ENCODE results near the gene DTX2.
"Not testable (repeated sequence)": the region's sequence is repeated elsewhere in the genome, so short reads cannot be mapped to it uniquely, and the experiment has no call there.

DTX2 gene

GRCh38 chr7:76531643-76532042 is 70.1 kb downstream of the DTX2 start:
- H3K36me3 ChIP-seq (ENCODE audit: control insufficient read depth, low read depth, low read length); H3K4me1 ChIP-seq (ENCODE audit: control insufficient read depth, low read depth, low read length): not testable (repeated sequence)

GRCh38 chr7:76543197-76543596 is 81.7 kb downstream of the DTX2 start, which contains the start of gene SPDYE16:
Gene SPDYE16, minus strand, starts transcription at chr7:76543297. Its CDS starts 1,838 bp downstream, at chr7:76541459.
- not testable (repeated sequence) for H3K36me3 ChIP-seq (ENCODE audit: control insufficient read depth, low read depth, low read length); H3K27ac ChIP-seq (ENCODE audit: low read length); H3K9me3 ChIP-seq (ENCODE audit: control insufficient read depth, low read depth, low read length); H3K4me1 ChIP-seq (ENCODE audit: control insufficient read depth, low read depth, low read length); H3K27me3 ChIP-seq (ENCODE audit: control insufficient read depth, insufficient read depth, low read length); H3K4me3 ChIP-seq (ENCODE audit: low read length); H3K9ac ChIP-seq (ENCODE audit: low read length)

More at GRCh38 chr7:76531643-76532042, 70.1 kb downstream of the DTX2 start:
- not testable (repeated sequence) for H3K9me3 ChIP-seq (ENCODE audit: control insufficient read depth, low read depth, low read length); H3K27ac ChIP-seq (ENCODE audit: low read length); H3K4me3 ChIP-seq (ENCODE audit: low read length); H3K9ac ChIP-seq (ENCODE audit: low read length); H3K27me3 ChIP-seq (ENCODE audit: control insufficient read depth, insufficient read depth, low read length)

- H3K36me3 ChIP-seq (ENCODE audit: control insufficient read depth, low read depth, low read length); H3K4me1 ChIP-seq (ENCODE audit: control insufficient read depth, low read depth, low read length); H3K9me3 ChIP-seq (ENCODE audit: control insufficient read depth, low read depth, low read length); H3K27ac ChIP-seq (ENCODE audit: low read length); H3K27me3 ChIP-seq (ENCODE audit: control insufficient read depth, insufficient read depth, low read length): not testable (repeated sequence)
- Histone ChIP-seq H3K9ac (ENCODE audit: low read length) (peak overlapping the region; percentile 73), H3K4me3 (ENCODE audit: low read length) (peak overlapping the region; percentile 69)
Measured at GRCh38 chr7:76549025-76549854, 87.7 kb downstream of the DTX2 start.

GRCh38 chr7:76549855-76550248 is 88.3 kb downstream of the DTX2 start:
- H3K4me1 ChIP-seq (ENCODE audit: control insufficient read depth, low read depth, low read length); H3K27ac ChIP-seq (ENCODE audit: low read length); H3K36me3 ChIP-seq (ENCODE audit: control insufficient read depth, low read depth, low read length); H3K27me3 ChIP-seq (ENCODE audit: control insufficient read depth, insufficient read depth, low read length); H3K9me3 ChIP-seq (ENCODE audit: control insufficient read depth, low read depth, low read length): not testable (repeated sequence)
- H3K4me3 ChIP-seq (ENCODE audit: low read length) = peak overlapping the region; percentile 69
- peak overlapping the region; percentile 73 for H3K9ac ChIP-seq (ENCODE audit: low read length)

GRCh38 chr7:76551992-76552391 is 90.5 kb downstream of the DTX2 start:
- H3K9ac ChIP-seq (ENCODE audit: low read length); H3K9me3 ChIP-seq (ENCODE audit: control insufficient read depth, low read depth, low read length); H3K4me3 ChIP-seq (ENCODE audit: low read length); H3K4me1 ChIP-seq (ENCODE audit: control insufficient read depth, low read depth, low read length); H3K27me3 ChIP-seq (ENCODE audit: control insufficient read depth, insufficient read depth, low read length); H3K27ac ChIP-seq (ENCODE audit: low read length); H3K36me3 ChIP-seq (ENCODE audit: control insufficient read depth, low read depth, low read length): not testable (repeated sequence)

Data from iPS-18a (cell line).